GM19463 (cell line): ENCODE data around the gene FPR1.
"Not testable (repeated sequence)": the region's sequence is repeated elsewhere in the genome, so short reads cannot be mapped to it uniquely, and the experiment has no call there.

Experiments used
- ATAC-seq: cut with Tn5 transposase; IDR thresholded peaks from one replicate; pipeline ENCODE4 v1.9.1; 2021; ENCODE audit warnings: mild to moderate bottlenecking, moderate library complexity; ENCODE audit not compliant: unreplicated experiment

Gene FPR1

DNA sequence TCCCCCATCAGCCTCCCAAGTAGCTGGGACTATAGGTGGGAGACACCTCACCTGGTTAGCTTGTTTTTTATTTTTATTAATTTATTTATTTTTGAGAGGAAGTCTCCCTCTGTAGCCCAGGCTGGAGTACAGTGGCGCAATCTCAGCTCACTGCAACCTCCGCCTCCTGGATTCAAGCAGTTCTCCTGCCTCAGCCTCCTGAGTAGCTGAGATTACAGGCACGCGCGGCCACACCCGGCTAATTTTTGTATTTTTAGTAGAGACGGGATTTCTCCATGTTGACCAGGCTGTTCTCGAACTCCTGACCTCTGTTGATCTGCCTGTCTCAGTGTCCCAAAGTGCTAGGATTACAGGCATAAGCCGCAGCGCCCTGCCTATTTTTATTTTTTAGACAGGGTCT, 13.2 kb downstream of the FPR1 start:
- not testable (repeated sequence) for ATAC-seq

DNA sequence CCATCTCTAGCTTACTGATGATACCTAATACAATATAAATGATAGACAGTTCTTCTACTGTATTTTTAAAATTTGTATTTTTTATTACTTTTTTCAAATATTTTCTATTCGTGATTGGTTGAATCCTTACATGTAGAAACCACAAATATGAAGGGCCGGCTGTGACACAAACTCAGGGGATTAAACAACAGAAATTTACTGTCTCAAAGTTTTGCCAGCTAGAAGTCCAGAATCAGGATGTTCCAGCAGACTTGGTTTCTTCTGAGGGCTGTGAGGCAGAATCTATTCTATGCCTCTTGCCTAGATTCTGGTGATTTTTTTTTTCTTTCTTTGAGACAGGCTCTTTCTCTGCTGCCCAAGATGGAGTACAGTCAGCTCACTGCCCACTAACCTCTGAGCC, 13.8 kb downstream of the FPR1 start:
- ATAC-seq, result no peak

DNA sequence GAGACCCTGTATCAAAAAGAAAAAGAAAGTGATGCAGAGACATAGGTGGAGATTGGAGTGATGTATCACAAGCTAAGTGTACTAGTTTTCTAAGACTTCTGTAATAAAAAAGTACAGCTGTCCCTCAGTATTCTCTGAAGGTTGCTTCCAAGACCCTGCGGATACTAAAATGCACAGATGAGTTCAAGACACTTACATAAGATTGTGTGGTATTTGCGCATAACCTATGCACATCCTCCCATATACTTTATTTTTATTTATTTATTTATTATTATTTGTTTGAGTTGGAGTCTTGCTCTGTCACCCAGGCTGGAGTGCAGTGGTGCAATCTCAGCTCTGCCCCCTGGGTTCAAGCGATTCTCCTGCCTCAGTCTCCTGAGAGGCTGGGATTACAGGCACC, 14.3 kb downstream of the FPR1 start:
- ATAC-seq, result no peak

DNA sequence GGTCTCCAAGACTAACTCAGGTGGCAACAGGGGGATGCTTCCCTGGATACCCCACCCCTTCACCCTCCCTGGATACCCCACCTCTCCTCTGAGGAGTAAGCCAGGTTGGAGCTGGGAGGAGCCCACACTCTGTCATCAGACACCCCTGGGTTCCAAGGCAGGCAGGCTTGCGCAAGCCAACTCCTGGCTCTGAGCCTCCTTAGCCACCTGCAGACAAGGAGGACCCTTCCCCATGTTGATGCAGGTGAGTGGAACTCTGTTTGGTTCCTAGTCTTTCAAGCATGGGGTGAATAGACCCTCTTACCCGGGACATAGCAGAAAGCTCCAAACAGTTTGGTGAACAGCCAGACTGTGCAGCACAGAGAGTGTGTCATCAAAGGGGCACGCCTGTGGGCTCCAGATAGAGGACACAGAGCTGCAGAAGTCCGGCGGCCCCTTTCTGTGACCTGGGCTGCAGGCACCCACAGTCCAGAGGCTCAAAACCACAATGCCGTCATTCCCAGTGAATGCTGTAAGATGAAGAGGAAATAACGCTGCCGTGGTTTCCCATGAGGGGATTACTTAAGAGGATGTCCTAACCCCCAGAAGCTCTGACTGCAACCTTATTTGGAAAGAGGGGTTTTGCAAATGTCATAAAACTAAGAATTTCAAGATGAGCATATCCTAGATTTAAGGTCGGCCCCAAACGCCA, 15.8 kb downstream of the FPR1 start:
- ATAC-seq, result no peak

DNA sequence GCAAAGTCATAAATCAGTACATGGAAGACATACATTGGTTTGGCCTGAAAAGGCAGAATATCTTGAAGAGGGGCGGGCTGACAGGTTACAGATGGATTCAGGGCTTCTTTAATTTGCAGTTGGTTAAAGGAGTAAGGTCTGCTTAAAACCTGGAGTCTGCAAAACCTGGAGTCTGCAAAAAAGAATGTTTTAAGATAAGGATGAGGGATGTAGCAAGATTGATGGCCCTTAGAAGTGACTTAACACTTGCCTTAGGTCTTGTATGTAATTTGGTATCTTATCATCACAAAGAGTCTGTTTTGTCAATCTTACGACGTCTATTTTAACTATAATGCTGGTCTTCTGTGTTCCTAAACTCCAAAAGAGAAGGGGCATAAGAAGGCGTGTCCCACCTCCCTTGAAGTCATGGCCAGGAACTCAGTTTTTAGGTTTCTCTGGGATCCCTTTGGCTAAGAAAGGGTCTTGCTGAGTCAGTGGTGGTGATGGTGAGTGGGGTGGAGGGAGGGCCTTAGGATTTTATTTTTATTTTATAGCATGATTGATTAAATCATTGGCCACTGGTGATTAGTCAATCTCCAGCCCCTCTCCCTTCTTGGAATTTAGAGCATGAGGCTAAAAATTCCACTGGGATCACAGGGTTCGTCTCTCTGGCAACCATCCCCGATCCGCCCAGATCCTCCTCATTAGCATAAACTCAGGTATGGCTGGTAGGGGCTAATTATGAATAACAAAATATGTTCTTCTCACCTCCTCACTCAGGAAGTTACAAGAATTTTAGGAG, 17.7 kb downstream of the FPR1 start:
- ATAC-seq, result no peak

DNA sequence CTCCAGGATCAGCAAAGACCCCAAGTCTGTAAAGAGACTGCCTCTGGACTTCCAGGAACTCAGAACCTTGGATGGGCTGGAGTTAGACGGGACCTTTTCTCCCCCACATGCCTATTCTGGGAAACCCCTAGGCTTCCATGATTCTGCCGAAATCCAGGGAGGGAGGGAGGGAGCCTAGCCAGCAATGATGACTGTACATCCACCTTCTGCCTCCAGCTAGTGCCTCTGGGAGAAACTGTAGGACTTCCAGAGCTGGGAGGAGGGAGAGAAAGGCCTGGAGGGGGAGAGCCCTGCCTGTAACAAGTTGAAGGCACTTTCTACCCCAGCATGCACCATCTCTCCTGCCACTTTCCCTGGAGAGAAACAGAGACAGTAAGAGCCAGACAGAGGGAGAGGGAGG, 21.9 kb downstream of the FPR1 start:
- no peak for ATAC-seq

DNA sequence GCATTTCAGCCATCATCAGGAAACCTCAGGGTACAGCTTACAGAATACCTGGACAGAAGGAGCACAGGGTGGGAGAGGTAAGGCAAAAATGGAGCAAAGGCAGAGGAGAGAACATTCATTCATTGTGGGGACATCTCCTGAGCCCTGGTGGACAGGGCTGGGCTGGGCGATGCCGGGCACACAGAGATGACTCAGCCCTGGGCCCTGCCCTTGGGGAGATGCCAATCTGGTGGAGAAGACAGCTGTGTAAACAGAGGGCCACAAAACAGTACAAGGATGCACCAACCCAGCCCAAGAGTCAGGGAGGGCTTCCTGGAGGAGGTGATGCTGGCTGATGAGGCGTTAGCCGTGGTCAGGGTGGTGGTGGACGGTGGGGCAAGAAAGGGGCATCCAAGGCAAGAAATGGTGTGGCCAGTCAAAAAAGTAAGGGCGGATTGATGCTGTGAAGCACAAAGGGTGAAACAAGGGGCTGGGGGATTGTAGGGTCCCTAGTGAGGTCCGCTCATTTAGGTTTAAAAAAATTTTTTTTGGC, 24.3 kb downstream of the FPR1 start:
- ATAC-seq, result no peak

DNA sequence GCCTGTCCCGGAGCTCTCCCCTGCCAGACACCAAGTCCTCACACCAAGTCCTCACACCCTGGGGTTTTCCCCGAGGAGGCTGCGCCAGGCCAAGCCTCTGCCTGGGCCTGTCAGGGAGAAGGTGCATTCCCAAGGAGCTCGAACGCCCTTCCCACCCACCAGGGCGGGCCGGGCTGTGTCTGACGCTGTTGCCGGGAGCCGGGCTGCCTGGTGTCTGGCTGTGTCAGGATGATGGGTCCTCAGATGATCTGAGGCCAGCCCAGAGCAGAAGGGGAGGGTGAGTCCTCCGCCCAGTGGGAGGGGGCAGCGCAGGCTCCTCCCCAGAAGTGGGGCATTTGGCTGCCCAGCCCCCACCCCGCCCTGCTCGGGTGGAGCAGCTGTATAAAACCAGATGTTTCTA, 25.6 kb downstream of the FPR1 start:
- ATAC-seq, result no peak

DNA sequence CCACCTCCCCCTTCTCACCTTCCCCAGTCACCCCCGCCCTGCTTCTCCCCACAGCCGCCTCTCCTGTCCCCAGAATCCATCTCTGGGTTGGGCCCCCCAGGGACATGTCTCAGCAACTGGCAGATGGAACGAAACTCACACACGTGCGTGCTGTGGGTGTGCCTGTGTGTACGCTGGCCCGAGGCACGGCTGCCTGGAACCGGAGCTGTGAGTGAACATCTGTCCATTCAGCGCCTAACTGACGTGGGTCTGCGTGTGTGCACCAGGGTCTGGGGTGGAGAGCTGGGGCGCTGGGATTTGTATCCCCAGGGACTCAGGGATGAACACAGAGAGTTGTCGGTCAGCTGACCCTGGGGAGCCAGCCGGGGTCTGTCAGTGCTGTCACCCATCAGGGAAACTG, 27.1 kb downstream of the FPR1 start:
- no peak for ATAC-seq

DNA sequence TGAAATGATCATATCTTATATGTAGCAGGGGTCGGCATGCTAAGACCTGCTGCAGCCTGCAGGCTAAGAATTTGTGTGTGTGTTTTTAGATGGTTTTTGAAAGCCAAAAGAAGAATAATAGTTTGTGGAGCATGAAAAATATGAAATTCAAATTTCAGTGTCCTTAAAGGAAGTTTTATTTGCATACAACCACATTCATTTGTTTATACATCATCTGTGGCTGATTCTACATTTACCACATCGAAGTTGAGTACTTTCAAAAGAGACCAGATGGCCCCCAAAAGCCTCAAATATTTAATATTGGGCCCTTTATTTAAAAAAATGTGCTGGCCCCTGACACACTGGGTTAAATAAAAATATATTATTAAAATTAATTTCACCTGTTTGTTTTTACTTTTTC, 29.2 kb downstream of the FPR1 start:
- no peak for ATAC-seq

DNA sequence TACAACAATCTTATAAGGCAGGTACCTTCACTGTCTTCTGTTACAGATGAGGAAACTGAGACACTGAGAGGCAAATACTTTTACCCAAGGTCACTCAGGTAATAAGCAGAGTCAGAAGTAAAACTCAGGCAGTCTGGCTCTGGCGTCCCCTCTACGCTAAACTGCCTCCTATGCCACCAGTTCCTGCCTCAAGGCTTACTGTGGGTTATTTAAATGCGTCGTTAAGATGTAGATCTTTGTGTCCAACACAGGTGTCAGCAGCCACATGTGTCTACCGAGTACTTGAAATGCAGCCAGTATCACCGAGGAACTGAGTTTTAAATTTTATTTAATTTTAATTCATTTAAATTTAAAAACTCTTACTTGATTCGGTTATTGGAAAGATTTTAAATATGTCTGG, 29.8 kb downstream of the FPR1 start:
- ATAC-seq, result no peak

DNA sequence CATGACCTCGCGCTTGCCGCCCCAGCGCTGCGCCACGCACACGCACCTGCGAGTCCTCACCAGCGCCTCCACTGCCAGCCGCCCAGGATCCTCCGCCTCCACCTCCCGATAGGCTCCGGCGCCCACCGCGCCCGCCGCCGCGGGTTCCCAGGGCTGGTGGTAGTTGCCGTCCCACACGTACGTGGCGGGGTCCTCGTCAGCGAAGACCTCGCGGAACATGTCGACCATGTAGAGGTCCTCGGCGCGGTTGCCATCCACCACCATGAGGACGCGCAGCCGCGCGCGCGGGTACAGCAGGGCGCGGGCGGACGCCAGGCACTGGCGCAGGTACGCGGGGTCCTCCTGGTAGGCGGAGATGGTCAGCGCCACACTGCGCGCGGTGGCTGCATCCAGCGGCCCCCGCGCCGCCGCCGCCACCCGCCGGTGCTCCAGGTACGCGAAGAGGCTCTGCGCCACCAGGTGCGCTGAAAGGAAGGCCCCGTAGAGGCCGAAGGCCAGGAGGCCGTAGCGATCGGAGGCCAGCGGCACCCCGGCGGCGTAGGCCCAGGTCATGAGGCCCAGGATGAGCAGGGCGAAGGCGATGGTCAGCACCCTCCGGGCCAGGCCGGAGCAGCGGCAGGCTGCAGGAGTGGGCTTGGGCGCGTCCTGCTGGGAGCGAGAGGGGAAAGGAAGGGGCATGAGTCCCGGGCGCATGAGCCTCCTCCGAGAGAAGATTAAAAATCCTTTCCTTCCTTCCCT, 32.3 kb downstream of the FPR1 start:
- ATAC-seq, result no peak

DNA sequence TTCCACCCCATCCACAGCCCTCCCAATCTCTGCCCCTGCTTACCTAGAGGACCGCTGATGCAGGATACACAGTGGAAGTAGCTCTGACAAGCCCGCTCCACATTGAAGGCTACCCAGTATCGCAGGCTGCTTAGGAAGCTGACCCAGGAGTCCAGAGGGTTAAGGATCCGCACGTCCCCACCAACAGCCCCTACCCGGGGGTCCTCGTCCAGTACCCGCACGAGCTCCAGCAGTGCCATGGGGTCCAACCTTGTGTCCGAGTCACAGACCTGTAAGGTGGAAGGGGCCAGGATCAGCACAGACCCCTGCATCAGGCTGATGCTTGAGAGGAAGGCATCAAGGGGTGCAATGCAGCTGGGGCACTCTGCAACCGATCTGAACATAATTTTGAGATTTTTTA, 34.8 kb downstream of the FPR1 start:
- ATAC-seq, result no peak

DNA sequence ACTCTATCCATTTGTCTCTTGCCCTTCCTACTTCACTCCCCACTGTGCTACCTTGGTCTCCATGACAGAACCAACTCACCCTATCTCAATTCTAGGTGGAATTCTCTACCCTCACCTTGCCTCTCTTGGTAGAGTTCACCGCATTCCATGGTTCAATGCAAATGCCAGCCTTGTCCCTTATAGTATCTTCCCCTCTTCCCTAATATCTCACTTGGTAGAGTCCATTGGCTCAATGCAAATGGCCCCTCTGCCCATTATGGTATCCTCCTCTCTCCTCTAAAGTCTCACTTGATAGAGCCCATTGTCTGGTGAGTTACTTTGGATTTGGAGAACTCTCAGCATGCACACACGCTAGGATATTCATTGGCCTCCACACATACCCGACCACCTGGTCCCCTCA, 35.8 kb downstream of the FPR1 start:
- ATAC-seq, result no peak

DNA sequence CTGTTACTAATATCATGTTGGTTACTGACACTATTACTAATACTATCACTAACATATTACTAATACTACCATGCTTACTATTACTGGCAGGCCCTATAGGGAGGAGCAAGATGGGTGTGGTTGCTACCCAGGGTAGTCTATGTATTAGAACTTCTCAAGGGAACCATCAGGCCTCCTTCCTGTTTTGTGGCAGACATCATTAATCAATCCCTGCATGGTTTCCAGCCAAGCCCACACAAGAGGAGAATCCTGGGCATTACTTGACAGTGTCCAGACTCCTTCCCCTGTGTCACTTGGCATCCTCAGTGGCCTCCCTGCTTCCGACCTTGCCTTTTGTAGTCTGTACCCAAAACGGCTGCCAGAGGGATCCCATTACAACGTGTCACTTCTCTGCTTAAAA, 36.8 kb downstream of the FPR1 start:
- no peak for ATAC-seq

DNA sequence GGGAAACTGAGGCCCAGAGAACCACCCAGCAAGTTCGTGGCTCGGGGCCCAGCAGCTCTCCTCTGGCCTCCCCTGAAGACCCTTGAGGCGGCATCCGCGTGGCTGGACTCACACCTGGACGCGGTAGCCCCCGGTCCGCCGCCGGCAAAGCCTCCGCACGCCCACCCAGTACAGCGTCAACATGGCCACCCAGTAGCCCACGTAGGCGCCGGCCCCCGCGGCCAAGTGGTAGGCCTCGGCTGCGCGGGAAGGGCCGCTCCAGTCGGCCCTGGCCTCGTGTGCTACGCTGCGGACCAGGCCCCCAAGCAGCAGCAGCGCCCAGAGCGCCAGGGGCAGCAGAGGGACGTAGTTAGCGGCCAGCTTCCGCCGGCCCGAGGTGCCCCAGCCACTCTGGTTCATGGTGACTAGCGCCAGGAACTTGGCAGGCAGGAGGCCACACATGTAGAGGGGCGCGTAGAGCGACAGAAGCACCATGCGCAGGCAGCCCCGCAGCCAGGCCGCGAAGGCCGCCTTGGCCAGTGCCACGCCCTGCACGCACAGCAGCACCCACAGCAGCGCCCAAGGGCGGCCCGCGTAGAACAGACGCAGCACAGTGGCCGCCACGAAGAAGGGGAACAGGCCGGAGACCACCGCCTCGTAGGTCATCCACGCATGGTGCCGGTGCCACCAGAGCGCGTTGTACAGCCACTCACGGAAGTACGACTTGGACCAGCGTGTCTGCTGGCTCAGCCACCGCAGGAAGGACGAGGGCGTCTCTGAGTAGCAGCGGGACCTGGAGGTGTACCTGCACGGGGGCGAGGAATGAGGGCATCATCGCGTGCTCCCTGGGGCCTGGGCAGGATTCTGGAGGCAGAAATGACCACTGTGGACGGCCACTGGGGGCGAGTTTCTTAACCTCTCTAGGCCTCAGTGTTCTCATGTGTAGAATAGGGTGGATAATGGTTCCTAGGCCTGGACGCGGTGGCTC, 38.1 kb downstream of the FPR1 start:
- ATAC-seq, result no peak

DNA sequence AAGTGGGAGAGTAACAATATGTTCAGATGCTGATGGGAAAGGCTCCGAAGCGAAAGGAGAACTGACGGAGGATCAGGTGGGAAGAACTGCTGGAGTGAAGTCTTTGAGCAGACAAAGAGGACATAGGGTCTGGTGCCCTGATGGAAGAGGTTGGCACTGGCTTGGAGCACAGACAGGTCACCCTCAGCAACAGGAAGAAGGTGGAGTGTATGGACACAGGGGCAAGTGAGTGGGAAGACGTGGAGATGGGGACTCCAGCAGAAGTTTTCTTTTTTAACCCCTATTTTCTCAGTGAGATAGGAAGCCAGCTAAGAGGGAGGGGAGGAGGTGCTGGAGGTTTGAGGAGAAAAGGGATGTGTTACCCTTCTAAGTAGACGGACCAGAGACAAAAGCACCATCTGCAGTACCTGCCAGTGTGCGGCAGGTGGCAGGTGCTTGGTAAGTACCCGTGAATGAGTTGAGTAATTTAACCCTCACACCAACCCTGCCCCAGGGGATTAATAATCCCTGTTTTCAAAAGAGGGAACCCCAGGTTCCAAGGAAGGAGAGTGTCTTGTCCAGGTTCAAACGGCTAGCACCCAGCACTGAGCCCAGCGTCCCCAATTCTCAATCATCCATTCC, 39.1 kb downstream of the FPR1 start:
- no peak for ATAC-seq

DNA sequence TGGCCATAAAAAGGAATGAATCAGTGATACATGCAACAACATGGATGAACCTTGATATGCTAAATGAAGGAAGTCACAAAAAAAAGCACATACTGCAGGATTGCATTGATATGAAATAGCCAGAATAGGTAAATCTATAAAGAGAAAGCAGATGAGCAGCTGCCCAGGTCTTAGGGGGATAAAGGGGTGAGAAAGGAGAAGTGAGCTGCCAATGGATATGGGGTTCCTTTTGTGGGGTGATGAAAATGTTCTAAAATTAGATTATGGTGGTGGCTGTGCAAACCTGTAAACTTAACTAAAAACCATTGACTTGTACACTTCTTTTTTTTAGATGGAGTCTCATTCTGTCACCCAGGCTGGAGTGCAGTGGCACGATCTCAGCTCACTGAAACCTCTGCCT, 40.0 kb downstream of the FPR1 start:
- ATAC-seq, result no peak

DNA sequence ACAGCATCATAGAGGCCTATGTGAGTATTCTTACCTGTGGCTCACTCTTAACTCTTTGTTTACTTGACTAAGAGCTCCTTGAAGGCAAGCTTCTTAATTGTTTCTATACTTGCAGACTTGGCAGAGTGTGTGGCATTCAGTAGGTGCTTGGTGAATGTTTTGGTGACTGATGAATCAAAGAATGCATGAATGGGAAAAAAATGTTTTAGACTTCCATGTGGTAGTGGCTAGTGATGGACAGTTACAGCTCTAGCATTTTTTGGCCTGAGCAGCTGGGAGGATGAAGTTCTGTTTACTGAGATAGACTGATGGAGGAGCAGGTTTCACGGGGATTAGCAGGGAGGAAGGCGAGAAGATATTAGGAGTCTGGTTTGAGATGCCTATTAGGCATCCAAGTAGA, 41.5 kb downstream of the FPR1 start:
- no peak for ATAC-seq

DNA sequence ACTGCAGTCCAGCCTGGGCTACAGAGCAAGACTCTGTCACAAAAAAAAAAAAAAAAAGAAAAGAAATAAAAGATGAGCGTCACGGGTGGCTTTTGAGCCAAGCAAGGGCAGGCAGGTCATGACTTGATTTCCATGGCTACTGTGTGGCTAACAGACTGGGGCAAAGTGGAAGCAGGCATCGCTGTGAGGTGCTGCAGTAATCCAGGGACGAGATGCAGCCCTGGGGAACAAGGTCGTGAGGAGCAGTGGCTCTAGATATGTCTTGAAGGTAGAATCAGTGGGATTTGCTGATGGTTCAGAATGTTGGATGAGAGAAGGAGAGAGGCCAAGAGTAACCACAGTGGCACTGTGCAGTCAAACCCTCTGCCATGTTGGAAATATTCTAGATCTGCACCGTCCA, 42.1 kb downstream of the FPR1 start:
- ATAC-seq, result no peak
